GM21360 (cell line): Measurements from ENCODE around the gene BCAS3.
"Not testable (repeated sequence)": the region's sequence is repeated elsewhere in the genome, so short reads cannot be mapped to it uniquely, and the experiment has no call there.

Experiments
- ATAC-seq: cut with Tn5 transposase; IDR thresholded peaks from one replicate; pipeline ENCODE4 v1.9.1; 2021; ENCODE audit warnings: mild to moderate bottlenecking, moderate library complexity; ENCODE audit not compliant: unreplicated experiment

Gene BCAS3

DNA sequence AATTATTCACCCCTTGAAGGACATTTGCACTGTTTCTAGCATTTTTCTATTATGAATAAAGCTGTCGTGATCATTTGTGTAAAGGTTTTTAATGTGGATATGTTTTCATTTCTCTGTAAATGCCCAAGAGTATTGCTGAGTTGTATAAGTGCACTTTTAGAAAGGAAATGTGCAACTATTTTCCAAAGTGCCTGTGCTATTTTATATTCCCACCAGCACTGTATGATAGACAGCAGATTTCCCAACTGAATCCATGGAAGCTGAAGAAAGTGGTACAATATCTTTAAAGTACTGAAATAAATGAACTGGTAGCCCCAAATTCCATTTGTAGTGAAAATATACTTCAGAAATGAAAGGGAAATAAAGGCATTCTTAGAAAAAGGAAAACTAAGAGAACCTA is 238.4 kb downstream of the BCAS3 start:
- no peak for ATAC-seq

DNA sequence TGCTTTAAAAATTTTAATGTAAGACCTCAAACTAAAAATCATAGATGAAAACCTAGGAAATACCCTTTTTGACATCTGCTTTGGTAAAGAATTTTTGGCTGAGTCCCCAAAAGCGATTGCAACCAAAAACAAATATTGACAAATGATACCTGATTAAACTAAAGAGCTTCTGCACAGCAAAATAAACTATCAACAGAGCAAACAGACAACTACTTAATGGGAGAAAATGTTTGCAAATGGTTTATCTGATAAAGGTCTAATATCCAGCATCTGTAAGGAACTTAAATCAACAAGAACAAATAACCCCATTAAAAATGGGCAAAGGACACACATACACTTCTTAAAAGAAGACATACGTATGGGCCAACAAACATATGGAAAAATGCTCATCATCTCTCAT is 242.5 kb downstream of the BCAS3 start:
- no peak for ATAC-seq

DNA sequence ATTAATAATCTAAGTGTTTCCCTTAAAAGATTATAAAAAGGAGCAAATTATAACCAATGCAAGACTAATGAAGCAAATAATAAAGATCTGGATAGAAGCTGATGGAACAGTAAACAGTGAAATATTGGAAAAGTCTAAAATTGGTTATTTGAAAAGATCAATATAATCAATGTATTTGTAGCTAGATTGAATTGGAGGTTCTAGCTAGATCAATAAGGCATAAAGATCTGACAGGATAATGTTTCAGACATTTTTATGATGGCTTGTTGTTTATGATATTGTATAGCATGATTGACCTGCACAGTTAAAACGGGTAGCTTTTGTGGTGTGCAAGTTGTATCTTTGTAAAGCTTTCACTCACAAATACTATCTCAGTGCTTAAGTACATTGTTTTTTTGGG is 245.3 kb downstream of the BCAS3 start:
- ATAC-seq, result no peak

- no peak for ATAC-seq
Measured at GRCh38 chr17:60926466-60927183, 249.0 kb downstream of the BCAS3 start.

GRCh38 chr17:60933739-60934138 is 256.1 kb downstream of the BCAS3 start:
- no peak for ATAC-seq

GRCh38 chr17:60934723-60935122 is 257.1 kb downstream of the BCAS3 start:
- ATAC-seq, result no peak

DNA sequence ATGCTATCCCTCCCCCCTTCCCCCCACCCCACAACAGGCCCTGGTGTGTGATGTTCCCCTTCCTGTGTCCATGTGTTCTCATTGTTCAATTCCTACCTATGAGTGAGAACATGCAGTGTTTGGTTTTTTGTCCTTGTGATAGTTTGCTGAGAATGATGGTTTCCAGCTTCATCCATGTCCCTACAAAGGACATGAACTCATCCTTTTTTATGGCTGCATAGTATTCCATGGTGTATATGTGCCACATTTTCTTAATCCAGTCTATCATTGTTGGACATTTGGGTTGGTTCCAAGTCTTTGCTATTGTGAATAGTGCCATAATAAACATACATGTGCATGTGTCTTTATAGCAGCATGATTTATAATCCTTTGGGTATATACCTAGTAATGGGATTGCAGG is 258.3 kb downstream of the BCAS3 start:
- not testable (repeated sequence) for ATAC-seq

- ATAC-seq, result no peak
Measured at GRCh38 chr17:60939318-60939717, 261.7 kb downstream of the BCAS3 start.

DNA sequence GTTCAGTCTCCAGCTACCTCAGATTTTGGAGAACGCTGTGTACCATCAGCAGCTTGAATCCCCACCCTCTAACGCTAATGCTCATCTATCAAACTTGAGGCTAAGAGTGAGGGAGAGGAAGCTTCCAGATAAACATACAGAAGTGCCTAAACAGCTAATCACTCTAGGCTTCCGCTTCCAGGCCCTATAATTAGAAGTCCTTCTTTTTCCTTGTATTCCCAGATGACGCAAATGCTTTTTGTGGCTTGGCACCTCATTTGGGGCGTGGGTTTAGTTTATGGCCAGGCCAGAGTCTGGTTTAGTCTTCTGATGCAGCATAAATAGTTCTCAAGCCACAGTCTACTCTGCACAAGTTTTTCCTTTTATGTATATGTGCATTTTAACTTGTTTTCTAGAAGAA is 263.4 kb downstream of the BCAS3 start:
- no peak for ATAC-seq

DNA sequence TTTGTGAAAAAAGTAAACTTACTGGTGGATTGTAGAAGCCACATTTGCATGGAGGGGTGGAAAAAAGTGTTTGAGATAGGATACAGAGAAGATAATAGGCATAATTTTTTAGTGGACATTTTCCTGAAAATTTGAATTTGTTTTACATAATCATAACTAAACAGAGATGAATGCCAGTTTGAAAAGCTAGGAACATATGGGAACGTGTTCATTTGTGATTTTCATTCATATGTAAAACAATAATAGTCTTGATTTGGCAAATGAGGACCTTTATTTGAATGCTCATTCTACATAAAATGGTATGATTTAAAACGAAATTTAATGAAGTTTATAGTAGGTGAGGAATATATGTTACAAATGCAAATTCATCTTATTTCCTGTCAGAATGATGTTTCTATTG is 263.9 kb downstream of the BCAS3 start:
- ATAC-seq, result no peak

DNA sequence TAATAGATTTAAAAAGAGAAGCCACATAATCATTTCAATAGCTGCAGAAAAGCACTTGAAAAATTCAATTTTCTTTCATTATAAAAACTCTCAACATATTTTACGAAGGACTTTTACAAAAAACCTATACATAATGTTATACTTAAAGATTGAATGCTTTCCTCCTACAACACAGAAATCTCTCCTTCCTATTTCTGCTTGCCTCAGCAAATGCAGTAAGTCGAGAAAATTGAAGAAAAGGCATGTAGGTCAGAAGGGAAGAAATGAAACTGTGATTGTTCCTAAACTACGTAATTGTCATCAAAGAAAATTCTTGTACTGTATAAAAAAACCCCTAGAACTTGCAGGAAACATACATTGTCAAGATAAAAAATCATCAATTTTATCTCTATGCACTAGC is 267.1 kb downstream of the BCAS3 start:
- ATAC-seq, result no peak

- ATAC-seq, result no peak
Measured at GRCh38 chr17:60947100-60947499, 269.4 kb downstream of the BCAS3 start.

DNA sequence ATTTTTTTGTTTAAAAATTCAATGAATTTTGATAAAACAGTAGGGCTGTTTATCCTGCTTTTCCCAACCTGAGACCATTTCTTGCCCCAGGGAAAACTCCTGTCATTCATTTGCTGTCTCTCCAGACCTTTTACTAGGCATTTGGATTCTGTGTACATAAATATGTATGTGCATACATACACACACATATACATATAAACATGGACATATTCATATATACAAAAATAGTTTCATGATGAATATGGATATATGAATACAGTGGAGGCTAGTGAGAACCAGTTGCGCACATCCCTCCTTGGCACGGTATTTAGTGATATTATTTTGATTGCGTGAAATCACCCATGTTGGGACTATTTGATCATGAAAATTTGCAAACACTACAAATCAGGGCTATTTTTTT is 269.9 kb downstream of the BCAS3 start:
- no peak for ATAC-seq

- no peak for ATAC-seq
Measured at GRCh38 chr17:60952747-60953146, 275.1 kb downstream of the BCAS3 start.

DNA sequence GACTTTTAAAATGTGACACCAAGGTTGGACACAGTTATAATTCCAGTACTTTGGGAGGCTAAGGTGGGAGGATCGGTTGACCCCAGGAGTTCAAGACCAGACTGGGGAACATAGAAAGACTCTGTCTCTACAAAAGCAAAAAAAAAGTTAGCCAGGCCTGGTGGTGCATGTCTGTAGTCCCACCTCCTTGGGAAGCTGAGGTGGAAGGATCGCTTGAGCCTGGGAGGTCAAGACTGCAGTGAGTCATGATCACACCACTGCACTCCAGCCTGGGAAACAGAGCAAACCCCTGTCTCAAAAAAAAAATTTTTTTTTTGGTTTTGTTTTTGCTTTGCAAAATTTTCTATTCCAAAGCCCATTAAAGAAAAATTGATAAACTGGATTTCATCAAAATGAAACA is 281.4 kb downstream of the BCAS3 start:
- no peak for ATAC-seq

GRCh38 chr17:60959696-60960095 is 282.0 kb downstream of the BCAS3 start:
- ATAC-seq, result no peak

- ATAC-seq, result no peak
Measured at GRCh38 chr17:60960398-60961065, 282.9 kb downstream of the BCAS3 start.

- no peak for ATAC-seq
Measured at GRCh38 chr17:60964160-60964559, 286.5 kb downstream of the BCAS3 start.

GRCh38 chr17:60968266-60968665 is 290.6 kb downstream of the BCAS3 start:
- ATAC-seq, result no peak

DNA sequence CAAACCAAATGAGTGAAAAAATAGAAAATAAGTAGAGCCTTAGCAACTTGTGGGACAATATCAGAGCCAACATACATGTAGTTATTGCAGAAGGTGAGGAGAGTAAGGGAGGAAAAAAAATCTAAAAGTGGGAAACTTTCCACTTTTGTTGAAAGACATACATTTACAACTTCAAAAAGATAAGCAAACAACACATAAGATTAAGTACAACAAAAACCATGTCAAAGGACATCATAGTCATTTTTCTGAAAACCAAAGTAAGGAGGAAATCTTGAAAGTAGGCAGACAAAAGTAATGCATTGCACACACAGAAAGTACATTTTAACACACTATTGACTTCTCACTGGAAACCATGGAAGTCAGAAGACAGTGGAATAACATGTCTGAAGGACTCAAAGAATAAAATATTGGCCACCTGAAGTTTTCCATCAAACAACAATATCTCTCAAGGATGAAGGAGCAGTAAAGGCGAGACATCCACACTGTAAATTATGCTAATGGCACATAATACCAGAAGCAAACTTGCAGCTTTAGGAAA is 291.9 kb downstream of the BCAS3 start:
- ATAC-seq, result no peak

- ATAC-seq, result no peak
Measured at GRCh38 chr17:60970741-60971140, 293.1 kb downstream of the BCAS3 start.
